ENCODE data around the gene TPSB2. TPM values are rescaled to one million over a fixed set of nuclear protein-coding genes. Genes with fewer than 3 reads are reported as not detected.
"Not testable (repeated sequence)": the region's sequence is repeated elsewhere in the genome, so short reads cannot be mapped to it uniquely, and the experiment has no call there.

Gene TPSB2
- total RNA-seq, 4 donors from 2014 or later: 4.1 to 108 (median 29.0) TPM

DNA sequence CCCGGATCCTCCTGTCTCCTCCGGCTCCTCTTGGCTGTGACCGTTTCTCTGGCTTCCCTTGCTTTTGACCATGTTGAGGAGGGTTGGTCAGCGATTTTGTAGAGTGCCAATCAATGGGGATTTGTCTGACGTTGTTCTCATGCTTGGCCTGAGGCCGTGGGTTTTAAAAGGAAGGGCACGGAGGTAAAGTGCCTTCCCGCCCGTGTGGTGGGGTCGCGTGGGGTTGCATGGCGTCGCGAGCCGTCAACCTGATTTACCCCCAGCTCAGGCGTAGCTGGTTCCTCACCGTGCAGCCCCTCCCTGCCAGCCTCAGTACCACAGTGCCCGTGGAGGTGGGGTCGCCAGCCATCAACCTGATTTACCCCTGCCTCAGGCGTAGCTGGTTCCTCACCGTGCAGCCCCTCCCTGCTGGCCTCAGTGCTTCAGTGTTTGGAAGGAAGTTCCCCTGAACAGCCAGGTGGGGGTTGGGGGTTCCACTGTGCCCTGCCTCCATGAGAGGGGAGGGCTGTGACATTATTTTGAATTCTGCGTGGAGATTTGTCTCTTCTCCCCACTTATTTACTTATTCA lies 15.6 kb upstream of the TPSB2 start:
- intact Hi-C loops (cut with DNase I; ENCODE audit: low total_unique reads): no loop called here
- Histone ChIP-seq H3K4me1 (no peaks in the 10 kb centered on the region), H3K9me3 (no peaks in the 10 kb centered on the region), H3K36me3 (no peaks in the 10 kb centered on the region), H3K27ac (no peak overlapping the region), H3K4me3 (no peak overlapping the region), H3K27me3 (no peaks in the 10 kb centered on the region)
- TF ChIP-seq, protein P1, sequence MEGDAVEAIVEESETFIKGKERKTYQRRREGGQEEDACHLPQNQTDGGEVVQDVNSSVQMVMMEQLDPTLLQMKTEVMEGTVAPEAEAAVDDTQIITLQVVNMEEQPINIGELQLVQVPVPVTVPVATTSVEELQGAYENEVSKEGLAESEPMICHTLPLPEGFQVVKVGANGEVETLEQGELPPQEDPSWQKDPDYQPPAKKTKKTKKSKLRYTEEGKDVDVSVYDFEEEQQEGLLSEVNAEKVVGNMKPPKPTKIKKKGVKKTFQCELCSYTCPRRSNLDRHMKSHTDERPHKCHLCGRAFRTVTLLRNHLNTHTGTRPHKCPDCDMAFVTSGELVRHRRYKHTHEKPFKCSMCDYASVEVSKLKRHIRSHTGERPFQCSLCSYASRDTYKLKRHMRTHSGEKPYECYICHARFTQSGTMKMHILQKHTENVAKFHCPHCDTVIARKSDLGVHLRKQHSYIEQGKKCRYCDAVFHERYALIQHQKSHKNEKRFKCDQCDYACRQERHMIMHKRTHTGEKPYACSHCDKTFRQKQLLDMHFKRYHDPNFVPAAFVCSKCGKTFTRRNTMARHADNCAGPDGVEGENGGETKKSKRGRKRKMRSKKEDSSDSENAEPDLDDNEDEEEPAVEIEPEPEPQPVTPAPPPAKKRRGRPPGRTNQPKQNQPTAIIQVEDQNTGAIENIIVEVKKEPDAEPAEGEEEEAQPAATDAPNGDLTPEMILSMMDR (IDR thresholded peaks at IDR 0.05): no peak
- no peak for TF ChIP-seq POLR2A (IDR thresholded peaks at IDR 0.05)
- no peak for DNase-seq

DNA sequence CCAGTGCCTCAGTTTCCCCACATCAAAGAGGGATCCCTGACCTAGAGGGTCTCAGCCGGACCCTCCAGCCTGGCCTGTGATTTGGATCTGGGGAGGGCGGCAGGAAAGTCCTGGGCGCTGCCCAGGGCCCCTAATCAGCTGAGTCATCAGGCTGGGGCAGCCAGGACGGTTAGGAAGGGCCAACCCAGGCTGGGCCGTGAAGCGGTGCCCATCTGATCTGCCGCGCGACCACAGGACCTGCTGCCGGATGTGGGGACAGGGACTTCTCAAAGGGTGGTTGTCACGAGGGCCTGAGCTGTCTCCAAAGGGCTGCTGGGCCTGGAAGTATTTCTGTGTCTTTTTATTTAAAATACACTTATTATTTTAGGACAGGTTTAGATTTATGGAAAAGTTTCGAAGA lies 14.9 kb upstream of the TPSB2 start:
- Histone ChIP-seq H3K36me3 (no peaks in the 10 kb centered on the region), H3K9me3 (no peaks in the 10 kb centered on the region), H3K4me1 (no peaks in the 10 kb centered on the region), H3K27me3 (no peaks in the 10 kb centered on the region), H3K4me3 (no peak overlapping the region), H3K27ac (no peak overlapping the region)
- TF ChIP-seq POLR2A (IDR thresholded peaks at IDR 0.05): no peak
- TF ChIP-seq, protein P1 (IDR thresholded peaks at IDR 0.05): no peak
- intact Hi-C loops (cut with DNase I; ENCODE audit: low total_unique reads): no loop called here
- DNase-seq: no peak

DNA sequence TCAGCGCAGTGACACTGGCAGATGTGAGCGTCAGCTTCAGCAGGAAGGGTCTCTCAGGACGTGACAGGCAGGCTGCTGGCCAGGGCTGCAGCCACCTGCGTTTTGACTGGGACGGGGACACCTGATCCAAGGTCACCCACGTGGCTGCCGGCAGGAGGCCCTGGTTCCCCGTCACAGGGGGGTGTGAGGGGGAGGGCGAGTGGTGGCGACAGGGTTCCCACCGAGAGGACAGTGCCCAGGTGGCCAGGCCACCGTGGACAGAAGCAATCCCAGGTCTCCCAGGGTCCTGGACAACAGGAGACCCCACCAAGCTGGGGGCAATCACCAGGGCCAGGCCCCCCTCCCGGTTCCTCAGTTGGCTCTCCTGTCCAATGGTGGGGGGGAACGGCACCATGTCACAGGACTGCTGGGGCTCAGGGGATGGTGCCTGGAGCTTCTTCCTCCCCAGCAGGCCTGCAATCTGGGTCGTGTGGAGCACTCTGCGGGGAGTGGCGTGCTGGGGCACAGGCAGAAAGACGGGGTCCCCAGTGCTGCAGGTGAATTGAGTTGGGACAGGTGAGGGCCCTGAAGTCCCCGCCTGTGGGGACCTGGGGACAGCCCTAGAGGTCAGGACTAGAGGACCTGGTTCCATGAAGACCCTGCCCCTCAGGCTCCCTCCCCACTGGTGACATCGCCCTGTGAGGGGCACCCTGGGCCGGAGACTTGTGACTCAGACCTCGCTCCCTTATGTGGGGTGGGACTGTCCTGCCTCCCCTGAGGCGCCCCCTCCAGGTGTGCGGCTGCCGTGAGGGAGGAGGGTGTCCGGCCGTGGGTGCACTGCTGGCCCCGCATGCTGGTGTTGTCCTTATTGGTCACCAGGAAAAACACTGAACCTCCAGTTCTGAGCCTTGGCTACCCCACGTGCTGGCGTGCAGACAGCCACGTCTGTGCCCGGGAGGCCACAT lies 14.2 kb upstream of the TPSB2 start:
- H3K4me3 ChIP-seq; H3K27ac ChIP-seq; H3K27me3 ChIP-seq; DNase-seq; intact Hi-C loops (cut with DNase I; ENCODE audit: low total_unique reads); H3K4me1 ChIP-seq; H3K36me3 ChIP-seq; H3K9me3 ChIP-seq: not testable (repeated sequence)

DNA sequence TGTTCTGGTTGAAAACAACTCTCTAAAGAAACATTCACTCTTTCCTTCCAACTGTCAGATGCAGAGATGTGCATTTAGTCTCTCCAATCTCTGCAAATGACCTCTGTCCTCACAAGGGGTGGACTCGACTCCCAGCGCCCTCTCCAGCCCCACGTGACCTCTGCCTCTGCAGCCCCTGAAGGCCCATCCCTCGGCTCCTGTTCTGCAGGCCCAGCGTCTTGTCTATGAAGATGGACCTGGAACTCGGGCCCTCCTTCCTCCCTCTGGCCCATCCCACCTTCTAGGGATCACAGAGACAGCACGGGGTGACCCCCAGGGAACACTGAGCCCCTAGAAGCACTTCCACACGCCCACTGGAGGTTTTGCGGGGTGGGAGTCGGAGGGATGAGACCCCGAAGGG lies 13.4 kb upstream of the TPSB2 start:
- H3K4me3 ChIP-seq; DNase-seq; H3K4me1 ChIP-seq; H3K9me3 ChIP-seq; H3K27ac ChIP-seq; intact Hi-C loops (cut with DNase I; ENCODE audit: low total_unique reads); H3K36me3 ChIP-seq; H3K27me3 ChIP-seq: not testable (repeated sequence)

DNA sequence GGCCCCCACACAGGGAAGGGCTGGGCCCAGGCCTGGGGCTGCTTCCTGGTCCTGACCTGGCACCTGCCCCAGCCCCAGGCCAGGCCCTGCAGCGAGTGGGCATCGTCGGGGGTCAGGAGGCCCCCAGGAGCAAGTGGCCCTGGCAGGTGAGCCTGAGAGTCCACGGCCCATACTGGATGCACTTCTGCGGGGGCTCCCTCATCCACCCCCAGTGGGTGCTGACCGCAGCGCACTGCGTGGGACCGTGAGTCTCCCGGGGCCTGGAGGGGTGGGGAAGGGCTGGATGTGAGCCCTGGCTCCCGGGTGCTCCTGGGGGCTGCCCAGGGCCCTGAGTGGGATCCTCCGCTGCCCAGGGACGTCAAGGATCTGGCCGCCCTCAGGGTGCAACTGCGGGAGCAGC lies 11.1 kb upstream of the TPSB2 start:
- H3K36me3 ChIP-seq; intact Hi-C loops (cut with DNase I; ENCODE audit: low total_unique reads); H3K4me1 ChIP-seq; H3K27me3 ChIP-seq; DNase-seq; H3K27ac ChIP-seq; H3K4me3 ChIP-seq; H3K9me3 ChIP-seq: not testable (repeated sequence)

DNA sequence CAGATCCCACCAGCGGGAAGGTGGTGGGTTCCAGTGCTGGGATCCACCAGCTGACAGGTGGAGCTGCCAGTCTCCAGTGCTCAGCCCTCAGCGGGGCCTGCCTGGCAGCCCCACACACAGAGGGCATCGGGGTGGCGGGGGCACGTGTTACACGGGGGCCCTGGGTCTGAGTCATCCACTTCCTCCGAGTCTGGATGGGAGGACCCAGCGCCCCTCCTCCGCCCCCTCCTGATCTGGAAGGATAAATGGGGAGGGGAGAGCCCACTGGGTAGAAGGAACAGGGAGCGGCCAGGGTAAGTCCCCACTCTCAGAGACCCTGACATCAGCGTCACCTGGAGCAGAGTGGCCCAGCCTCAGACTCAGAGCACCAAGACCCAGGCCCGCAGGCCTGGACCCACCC lies 10.5 kb upstream of the TPSB2 start, which contains the start of gene TPSAB1:
Gene TPSAB1 (plus strand): TSS at position 270 of the 400 bp plus-strand sequence. CDS start 234 bp downstream, outside the sequence.
- DNase-seq; H3K27ac ChIP-seq; intact Hi-C loops (cut with DNase I; ENCODE audit: low total_unique reads); H3K27me3 ChIP-seq; H3K36me3 ChIP-seq; H3K9me3 ChIP-seq; H3K4me3 ChIP-seq; H3K4me1 ChIP-seq: not testable (repeated sequence)

DNA sequence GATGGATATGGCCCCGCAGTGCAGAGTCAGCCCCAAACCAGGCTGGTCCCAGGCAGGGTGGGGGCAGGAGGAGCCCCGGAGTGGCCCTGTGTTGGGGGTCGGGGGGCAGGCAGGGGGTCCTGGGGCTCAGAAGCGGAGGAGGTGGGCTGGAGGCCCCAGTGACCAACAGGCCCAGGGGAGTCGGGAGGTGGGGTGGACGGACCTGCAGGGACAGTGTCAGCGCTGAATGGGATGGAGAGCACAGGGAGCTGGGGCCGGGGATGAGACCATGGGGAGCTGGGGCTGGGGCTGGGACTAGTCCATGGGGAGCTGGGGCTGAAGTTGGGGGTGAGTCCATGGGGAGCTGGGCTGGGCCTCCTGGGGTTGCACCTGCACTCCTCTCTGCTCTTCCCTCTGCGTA lies 9.6 kb upstream of the TPSB2 start:
- H3K27ac ChIP-seq; H3K36me3 ChIP-seq; H3K4me1 ChIP-seq; H3K4me3 ChIP-seq; intact Hi-C loops (cut with DNase I; ENCODE audit: low total_unique reads); H3K27me3 ChIP-seq; H3K9me3 ChIP-seq; DNase-seq: not testable (repeated sequence)

DNA sequence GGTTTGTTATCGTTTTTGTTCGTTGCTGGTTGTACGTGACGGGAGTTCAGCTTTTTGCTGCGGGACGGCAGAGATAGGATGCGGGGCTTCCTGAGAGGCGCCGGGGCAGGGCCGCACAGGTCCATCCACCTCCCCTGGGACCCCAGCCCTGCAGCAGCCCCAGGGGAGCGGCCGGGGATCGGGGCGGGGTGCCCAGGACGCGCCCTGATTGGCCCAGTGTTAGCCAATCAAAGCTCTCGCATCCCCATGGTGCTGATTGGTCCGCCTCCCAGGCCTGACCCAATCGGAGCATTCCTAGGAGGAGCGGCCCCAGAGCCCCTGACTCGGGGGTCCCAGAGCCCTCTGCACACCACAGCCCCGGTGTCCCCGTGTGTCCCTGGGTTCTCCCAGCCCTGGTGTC lies 8.9 kb upstream of the TPSB2 start:
- H3K9me3 ChIP-seq; H3K4me3 ChIP-seq; intact Hi-C loops (cut with DNase I; ENCODE audit: low total_unique reads); DNase-seq; H3K27ac ChIP-seq; H3K27me3 ChIP-seq; H3K36me3 ChIP-seq; H3K4me1 ChIP-seq: not testable (repeated sequence)
